H1 (cell line): Measurements from ENCODE around the gene GRIK2. TPM values are rescaled to one million over a fixed set of nuclear protein-coding genes. Genes with fewer than 3 reads are reported as not detected.

Source experiments
- CHD7 ChIP-seq: fragments of 300-600 bp; sonication (generic); IDR thresholded peaks from 2 replicates; pipeline ENCODE4 v1.7.1; 2012; ENCODE audit warnings: low read length, moderate library complexity, mild to moderate bottlenecking, inconsistent platforms; ENCODE audit not compliant: insufficient replicate concordance
- SP1 ChIP-seq: IDR thresholded peaks from 2 replicates; pipeline ENCODE4 v1.6.1; 2011; ENCODE audit warnings: low read depth, low read length
- TAF7 ChIP-seq: optimal IDR thresholded peaks from 2 replicates; pipeline ENCODE3; 2011; ENCODE audit warnings: low read depth, mild to moderate bottlenecking, inconsistent platforms, low read length, moderate library complexity, borderline replicate concordance
- polyA plus RNA-seq, 7 experiments: library from polyadenylated mRNA; depleted of rRNA in 3 of 7; stranded (reverse) in 5 of 7; unstranded in 2 of 7; fragments of >200 nt in 5 of 7; fragments of 200-250 nt in 2 of 7; gene quantifications; 1 replicate in 5 of 7; 2 replicates in 1 of 7; 4 replicates in 1 of 7; pipeline versions ENCODE4 v1.2.1 to v1.2.3, GENCODE V29; 2011 to 2013; ENCODE audit warnings: missing spikeins in 2 of 7, mixed read lengths in 2 of 7
- total RNA-seq: library from RNA; stranded (reverse); fragmentation: NEBNext Ultra II Directional; extraction: Animal tissue kit (Norgen Biotek cat#: 25700); gene quantifications from 2 replicates; pipeline ENCODE4 v1.2.1, GENCODE V29; 2021

The GRIK2 gene
- total and polyA plus RNA-seq, 2 of the 8 experiments (the other 6 are each of a cell fraction or from before 2014, with no cell fraction given): 1.8 to 2.2 TPM

GRCh38 chr6:101806241-101806640 is 412.7 kb downstream of the GRIK2 start (continued):
- TF ChIP-seq CHD7 (no peak), SP1 (no peak), TAF7 (no peak)
